ENCODE results near the gene BTN1A1.
"Not testable (repeated sequence)": the region's sequence is repeated elsewhere in the genome, so short reads cannot be mapped to it uniquely, and the experiment has no call there.

BTN1A1 gene

DNA sequence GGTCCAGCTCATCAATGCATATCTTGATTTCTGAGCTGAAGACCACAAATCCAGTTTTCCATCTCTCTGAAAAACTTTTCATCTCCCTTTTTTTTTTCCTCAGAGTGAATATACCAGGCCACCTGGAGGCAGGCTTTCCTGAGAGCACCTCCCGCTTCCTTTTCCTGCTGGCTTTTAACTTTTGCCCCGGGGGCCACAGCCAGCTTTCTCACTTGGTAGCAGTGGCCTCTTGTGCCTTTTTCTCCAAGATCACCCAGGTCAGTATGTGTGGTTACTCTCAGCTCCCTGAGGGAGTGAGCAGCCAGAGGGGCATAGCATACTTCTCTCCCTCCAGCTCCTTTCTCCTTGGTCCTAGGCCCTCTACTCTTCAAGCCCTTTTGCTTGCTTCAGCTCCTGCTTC is at the start of gene BTN1A1:
BTN1A1 (plus strand) TSS at position 202 of the 400 bp plus-strand sequence. CDS start 984 bp downstream, outside the sequence.
- no peak for FAIRE-seq

DNA sequence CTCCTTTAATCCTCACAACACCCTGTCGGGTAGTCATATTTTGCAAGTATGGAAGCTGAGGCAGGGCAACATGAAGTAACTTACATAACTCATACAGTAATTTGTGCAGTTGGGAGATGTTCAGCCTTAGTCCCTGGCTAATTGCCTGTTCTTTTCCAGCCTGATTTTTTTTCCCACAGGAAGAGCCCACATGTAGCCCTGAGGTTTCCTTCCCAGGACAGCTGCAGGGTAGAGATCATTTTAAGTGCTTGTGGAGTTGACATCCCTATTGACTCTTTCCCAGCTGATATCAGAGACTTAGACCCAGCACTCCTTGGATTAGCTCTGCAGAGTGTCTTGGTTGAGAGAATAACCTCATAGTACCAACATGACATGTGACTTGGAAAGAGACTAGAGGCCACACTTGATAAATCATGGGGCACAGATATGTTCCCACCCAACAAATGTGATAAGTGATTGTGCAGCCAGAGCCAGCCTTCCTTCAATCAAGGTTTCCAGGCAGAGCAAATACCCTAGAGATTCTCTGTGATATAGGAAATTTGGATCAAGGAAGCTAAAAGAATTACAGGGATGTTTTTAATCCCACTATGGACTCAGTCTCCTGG is 47.4 kb upstream of the BTN1A1 start:
- FAIRE-seq, result no peak

GRCh38 chr6:26454631-26455030 is 45.5 kb upstream of the BTN1A1 start:
- no peak for FAIRE-seq

GRCh38 chr6:26455357-26455970 is 44.6 kb upstream of the BTN1A1 start:
- FAIRE-seq, result no peak

GRCh38 chr6:26457264-26457805 is 42.8 kb upstream of the BTN1A1 start:
- no peak for FAIRE-seq

- FAIRE-seq, result peak; percentile 99
These were observed 42.1 kb upstream of the BTN1A1 start, which contains the start of gene BTN2A1 for GRCh38 chr6:26457806-26458688. TSS of gene BTN2A1 (plus strand) at chr6:26457955. CDS start at chr6:26458637, 682 bp downstream.

DNA sequence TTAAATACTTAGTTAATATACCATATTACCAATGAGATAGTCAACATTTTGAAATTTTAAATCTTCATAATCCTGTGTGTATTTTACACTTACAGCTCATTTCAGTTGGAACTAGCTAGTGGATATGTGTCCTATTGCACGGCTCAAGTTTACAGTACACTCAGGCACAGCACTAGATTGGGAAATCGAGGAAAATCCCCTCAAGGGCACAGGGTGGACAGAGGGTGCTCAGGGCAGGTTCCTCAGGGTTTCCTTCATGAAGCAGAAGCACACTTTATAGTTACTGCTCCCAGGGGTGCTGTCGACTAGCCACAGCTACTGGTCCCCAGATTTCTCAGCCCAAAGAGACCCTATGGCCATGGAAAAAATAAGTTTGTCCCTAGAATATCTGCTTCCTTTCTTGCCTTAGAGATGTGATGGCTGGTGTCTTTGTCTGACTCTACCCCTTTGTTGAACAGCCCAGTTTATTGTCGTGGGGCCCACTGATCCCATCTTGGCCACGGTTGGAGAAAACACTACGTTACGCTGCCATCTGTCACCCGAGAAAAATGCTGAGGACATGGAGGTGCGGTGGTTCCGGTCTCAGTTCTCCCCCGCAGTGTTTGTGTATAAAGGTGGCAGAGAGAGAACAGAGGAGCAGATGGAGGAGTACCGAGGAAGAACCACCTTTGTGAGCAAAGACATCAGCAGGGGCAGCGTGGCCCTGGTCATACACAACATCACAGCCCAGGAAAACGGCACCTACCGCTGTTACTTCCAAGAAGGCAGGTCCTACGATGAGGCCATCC is 40.9 kb upstream of the BTN1A1 start:
- no peak for FAIRE-seq

GRCh38 chr6:26461353-26461752 is 38.8 kb upstream of the BTN1A1 start:
- FAIRE-seq, result not testable (repeated sequence)

- FAIRE-seq, result no peak
These were observed 36.1 kb upstream of the BTN1A1 start for GRCh38 chr6:26464014-26464413.

DNA sequence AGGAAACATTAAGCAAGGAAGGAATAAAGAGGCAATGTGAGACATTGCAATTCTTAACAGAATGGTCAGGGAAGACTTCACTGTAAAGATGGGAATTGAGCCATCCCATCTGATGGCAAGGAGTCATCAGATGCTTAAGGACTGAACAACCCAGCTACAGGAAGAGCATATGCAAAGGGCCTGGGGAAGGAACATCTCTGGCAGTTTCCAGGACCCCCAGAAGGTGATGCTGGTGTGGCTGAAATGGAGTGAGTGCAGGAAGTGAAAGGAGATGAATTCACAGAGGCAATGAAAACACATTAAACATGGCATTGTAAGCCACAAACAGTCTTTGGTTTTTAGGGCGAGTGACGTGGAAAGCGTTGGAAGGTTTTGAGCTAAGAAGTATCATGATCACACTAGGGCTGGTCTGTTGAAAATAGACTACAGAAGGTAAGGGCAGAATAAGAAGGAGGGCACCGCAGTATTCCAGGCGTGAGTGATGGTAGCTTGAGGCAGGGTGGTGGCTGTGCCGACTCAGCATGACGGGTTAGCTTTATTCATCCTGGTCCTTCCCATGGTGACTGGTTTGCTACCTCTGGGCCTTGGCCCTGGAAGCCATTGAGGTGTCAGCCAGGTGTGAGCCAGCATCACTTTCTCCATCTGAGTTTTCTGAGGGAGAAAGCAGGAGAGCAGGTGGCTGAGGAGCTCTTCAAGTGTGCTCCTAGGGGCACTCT is 35.5 kb upstream of the BTN1A1 start:
- no peak for FAIRE-seq

DNA sequence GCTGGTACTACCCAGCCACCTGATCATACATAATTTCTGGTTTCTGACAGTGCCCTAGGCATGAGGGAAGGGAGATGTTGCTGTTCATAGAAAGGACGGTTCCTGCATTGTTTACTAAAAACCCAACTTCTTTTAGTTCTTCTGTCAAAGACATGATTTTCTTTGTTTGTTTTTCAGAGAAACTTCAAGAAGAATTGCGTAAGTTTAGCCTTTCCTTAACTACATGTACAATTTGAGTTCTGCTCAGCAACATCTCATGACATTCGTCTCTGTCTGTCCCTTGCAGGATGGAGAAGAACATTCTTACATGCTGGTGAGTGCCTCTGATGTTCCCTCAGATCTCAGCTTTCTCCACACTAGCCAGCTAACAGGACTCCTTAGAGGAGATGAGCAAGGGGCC is 34.3 kb upstream of the BTN1A1 start:
- FAIRE-seq, result no peak

GRCh38 chr6:26468829-26469228 is 31.3 kb upstream of the BTN1A1 start:
- FAIRE-seq, result no peak

GRCh38 chr6:26470643-26471042 is 29.5 kb upstream of the BTN1A1 start:
- FAIRE-seq, result no peak

GRCh38 chr6:26471970-26472369 is 28.1 kb upstream of the BTN1A1 start:
- no peak for FAIRE-seq

GRCh38 chr6:26472549-26473290 is 27.4 kb upstream of the BTN1A1 start:
- FAIRE-seq, result no peak

DNA sequence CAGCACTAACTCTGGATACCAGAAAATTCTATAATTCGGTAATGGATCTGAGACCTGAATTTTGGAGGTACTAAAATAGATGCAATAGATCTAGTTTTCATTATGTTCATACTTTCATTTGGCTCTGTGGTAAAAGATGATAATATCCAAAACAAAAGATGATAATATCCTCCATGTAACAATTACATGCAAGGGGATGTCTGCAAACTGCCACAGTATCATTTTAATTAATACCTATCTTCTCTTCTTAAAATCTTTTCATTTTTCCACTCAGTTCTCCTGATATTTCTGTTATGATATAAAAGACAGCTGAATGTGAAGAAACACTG is 26.7 kb upstream of the BTN1A1 start:
- FAIRE-seq, result no peak

GRCh38 chr6:26473758-26474438 is 26.2 kb upstream of the BTN1A1 start:
- FAIRE-seq, result peak; percentile 97

DNA sequence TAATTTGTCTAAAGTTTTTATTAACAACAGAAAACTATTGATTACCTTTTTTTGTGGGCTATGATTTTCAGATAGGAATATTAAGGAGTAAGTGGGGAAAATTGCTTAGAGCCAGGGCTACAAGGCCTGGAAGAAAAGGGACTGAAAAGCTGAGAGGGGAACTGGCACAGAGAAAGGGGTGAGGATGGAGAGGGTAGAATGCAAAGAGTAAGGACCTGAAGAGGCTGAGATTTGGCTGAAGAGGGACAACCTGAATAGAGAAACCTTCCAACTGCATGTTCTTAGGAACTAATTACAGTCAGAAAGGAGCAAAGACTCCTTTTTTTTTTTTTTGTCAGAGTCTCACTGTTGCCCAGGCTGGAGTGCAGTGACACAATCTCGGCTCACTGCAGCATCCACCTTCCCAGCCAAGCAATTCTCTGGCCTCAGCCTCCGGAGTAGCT is 25.6 kb upstream of the BTN1A1 start:
- no peak for FAIRE-seq

GRCh38 chr6:26475823-26476729 is 24.0 kb upstream of the BTN1A1 start:
- no peak for FAIRE-seq

- FAIRE-seq, result no peak
These were observed 23.2 kb upstream of the BTN1A1 start for GRCh38 chr6:26476896-26477295.
